HCT116 (cell line): ENCODE results near the gene MAP2K6. TPM values are rescaled to one million over a fixed set of nuclear protein-coding genes. Genes with fewer than 3 reads are reported as not detected.

Experiments used
- ATAC-seq: fragments of 200-7000 bp; cut with Tn5 transposase; 2 replicates; pipeline ENCODE4 v1.9.1; 2020; ENCODE audit warnings: mild to moderate bottlenecking, moderate library complexity
- BruUV-seq: library from RNA; stranded (reverse); fragments of 400-500 nt; replicated peaks from 2 replicates; lab custom pipeline; 2021; lab: Mats Ljungman, UMichigan
- CTCF ChIA-PET: fragments of 300-600 bp; sonication (Branson Sonifier 250); formaldehyde crosslinking; loops from one replicate; lab custom pipeline; 2021; ENCODE audit warnings: antibody characterized with exemption; lab: Charles Lee
- POLR2A ChIA-PET: fragments of 300-600, 350-600 bp; sonication (Branson Sonifier 250); formaldehyde crosslinking; loops from one replicate; lab custom pipeline; 2021; ENCODE audit warnings: antibody characterized with exemption; lab: Charles Lee
- RAD21 ChIA-PET, 2 experiments: fragments of 300-600 bp; sonication (Branson Sonifier 250); formaldehyde crosslinking; loops; one replicate each; lab custom pipeline; 2023; ENCODE audit warnings: low total read pairs in 2 of 2; ENCODE audit not compliant: uncharacterized antibody in 2 of 2, unreplicated experiment in 2 of 2, low non-redundant PET in 1 of 2; lab: Charles Lee
- DNase-seq: peaks from one replicate; pipeline ENCODE4 v3.0.0-alpha.2; 2010; ENCODE audit warnings: low read depth, low spot score
- H2AFZ ChIP-seq: fragments of 200-600 bp; shearing (Covaris generic), sonication (generic); 2 replicates; pipeline ENCODE4 v1.6.1; 2017; ENCODE audit warnings: low read depth, mixed run types, mixed read lengths, antibody characterized with exemption, low read length; ENCODE audit not compliant: poor library complexity, severe bottlenecking
- H3K27ac ChIP-seq: 2 replicates; pipeline ENCODE4 v1.5.1; 2012; ENCODE audit warnings: low read depth, low read length
- H3K27me3 ChIP-seq: fragments of 200-600 bp; sonication (generic); 2 replicates; pipeline ENCODE4 v1.6.1; 2016; ENCODE audit warnings: mixed run types, low read length, mixed read lengths; ENCODE audit not compliant: insufficient read depth
- H3K36me3 ChIP-seq, 2 experiments: fragments of 200-500 bp in 1 of 2; fragments of 200-600 bp in 1 of 2; sonication (Bioruptor generic) in 1 of 2; sonication (generic) in 1 of 2; 2 replicates each; pipeline versions ENCODE4 v1.5.1 to v1.6.1; 2014 to 2016; ENCODE audit warnings: low read length in 2 of 2, inconsistent platforms in 1 of 2, mixed read lengths in 1 of 2, mixed run types in 1 of 2; ENCODE audit not compliant: insufficient read depth in 2 of 2, control insufficient read depth in 1 of 2
- H3K4me1 ChIP-seq, 2 experiments: fragments of 200-600 bp in 1 of 2; sonication (generic) in 1 of 2; 2 replicates each; pipeline versions ENCODE4 v1.5.1 to v1.6.1; 2012 to 2017; ENCODE audit warnings: low read length in 2 of 2, inconsistent platforms in 1 of 2, mild to moderate bottlenecking in 1 of 2, mixed read lengths in 1 of 2, mixed run types in 1 of 2, moderate library complexity in 1 of 2; ENCODE audit not compliant: insufficient read depth in 2 of 2, control insufficient read depth in 1 of 2
- H3K4me2 ChIP-seq: fragments of 200-600 bp; sonication (generic); 2 replicates; pipeline ENCODE4 v1.6.1; 2017; ENCODE audit warnings: mixed run types, low read length, mixed read lengths
- H3K4me3 ChIP-seq, 2 experiments: fragments of 200-600 bp in 1 of 2; sonication (generic) in 1 of 2; replicated peaks in 1 of 2; 2 replicates each; pipeline ENCODE4 v1.5.1; 2011 to 2016; ENCODE audit warnings: low read length in 2 of 2, control low read depth in 1 of 2, low read depth in 1 of 2, mild to moderate bottlenecking in 1 of 2, mixed read lengths in 1 of 2, mixed run types in 1 of 2
- H3K79me2 ChIP-seq: fragments of 200-600 bp; sonication (generic); 2 replicates; pipeline ENCODE4 v1.6.1; 2017; ENCODE audit warnings: mild to moderate bottlenecking, mixed run types, low read length, moderate library complexity, mixed read lengths; ENCODE audit not compliant: insufficient read depth
- H3K9ac ChIP-seq: fragments of 200-600 bp; sonication (generic); 2 replicates; pipeline ENCODE4 v1.6.1; 2016; ENCODE audit warnings: low read length, mixed read lengths
- H3K9me2 ChIP-seq: fragments of 200-600 bp; sonication (generic), shearing (Covaris generic); 2 replicates; pipeline ENCODE4 v1.6.1; 2017; ENCODE audit warnings: mixed run types, mild to moderate bottlenecking, moderate library complexity; ENCODE audit not compliant: insufficient read depth
- H3K9me3 ChIP-seq, 2 experiments: fragments of 200-500 bp in 1 of 2; fragments of 200-600 bp in 1 of 2; sonication (Bioruptor generic) in 1 of 2; sonication (generic) in 1 of 2; 2 replicates each; pipeline ENCODE4 v1.6.1; 2014 to 2017; ENCODE audit warnings: low read length in 2 of 2, mixed read lengths in 2 of 2, inconsistent platforms in 1 of 2, low read depth in 1 of 2, mild to moderate bottlenecking in 1 of 2, mixed run types in 1 of 2, moderate library complexity in 1 of 2; ENCODE audit not compliant: control insufficient read depth in 1 of 2, insufficient read depth in 1 of 2
- H4K20me1 ChIP-seq: fragments of 200-600 bp; sonication (generic), shearing (Covaris generic); 2 replicates; pipeline ENCODE4 v1.6.1; 2017; ENCODE audit warnings: mixed run types, mild to moderate bottlenecking, moderate library complexity; ENCODE audit not compliant: insufficient read depth
- CBX3 ChIP-seq: IDR thresholded peaks from 2 replicates; pipeline ENCODE4 v1.6.1; 2012; ENCODE audit warnings: low read depth
- CEBPB ChIP-seq: IDR thresholded peaks from 2 replicates; pipeline ENCODE4 v1.6.1; 2012; ENCODE audit warnings: low read depth
- EGR1 ChIP-seq: IDR thresholded peaks from 2 replicates; pipeline ENCODE4 v1.6.1; 2012; ENCODE audit warnings: low read depth
- ELF1 ChIP-seq: IDR thresholded peaks from 2 replicates; pipeline ENCODE4 v1.6.1; 2012; ENCODE audit warnings: low read depth, borderline replicate concordance
- EZH2phosphoT487 ChIP-seq: fragments of 200-600 bp; IDR thresholded peaks from 2 replicates; pipeline ENCODE4 v1.6.1; 2018; ENCODE audit warnings: antibody characterized with exemption, borderline replicate concordance
- FOSL1 ChIP-seq: IDR thresholded peaks from 2 replicates; pipeline ENCODE4 v1.6.1; 2012; ENCODE audit warnings: low read depth
- POLR2A ChIP-seq: IDR thresholded peaks from 2 replicates; pipeline ENCODE4 v1.7.0; 2011; ENCODE audit warnings: borderline replicate concordance; ENCODE audit not compliant: insufficient read depth, insufficient read length; ENCODE audit errors: extremely low read depth
- POLR2AphosphoS5 ChIP-seq: IDR thresholded peaks from 2 replicates; pipeline ENCODE4 v1.6.1; 2011; ENCODE audit warnings: mild to moderate bottlenecking, low read depth, low read length, moderate library complexity
- RAD21 ChIP-seq: IDR thresholded peaks from 2 replicates; pipeline ENCODE4 v1.6.1; 2012; ENCODE audit warnings: low read depth, mild to moderate bottlenecking
- SP1 ChIP-seq: IDR thresholded peaks from 2 replicates; pipeline ENCODE4 v1.6.1; 2012; ENCODE audit warnings: low read depth
- SRF ChIP-seq: IDR thresholded peaks from 2 replicates; pipeline ENCODE4 v1.6.1; 2012; ENCODE audit warnings: low read depth
- TCF7L2 ChIP-seq: IDR thresholded peaks from 2 replicates; pipeline ENCODE4 v1.7.0; 2011; ENCODE audit warnings: borderline replicate concordance, inconsistent platforms; ENCODE audit not compliant: insufficient read depth, insufficient read length; ENCODE audit errors: extremely low read depth
- YY1 ChIP-seq: IDR thresholded peaks from 2 replicates; pipeline ENCODE4 v1.6.1; 2011; ENCODE audit warnings: low read length, low read depth, moderate library complexity, mild to moderate bottlenecking; ENCODE audit not compliant: insufficient replicate concordance; ENCODE audit errors: extremely low read depth
- ZFX ChIP-seq: fragments of 450-650 bp; IDR thresholded peaks from 2 replicates; pipeline ENCODE4 v1.6.1; 2017
- intact Hi-C: fragments of 100-400 bp; cut with micrococcal nuclease; formaldehyde crosslinking; loops from 2 replicates; pipeline ENCODE4 v1.10.0; 2022
- total RNA-seq: library from RNA; stranded (reverse); gene quantifications from one replicate; pipeline ENCODE4 v1.2.1, GENCODE V29; 2021; ENCODE audit not compliant: unreplicated experiment
- TF ChIP-seq, protein P1 (sequence below): IDR thresholded peaks from 2 replicates; pipeline ENCODE4 v1.6.1; 2012
- TF ChIP-seq, protein P2 (sequence below), 3 experiments: fragments of 200-600 bp in 1 of 3; sonication (generic) in 1 of 3; IDR thresholded peaks in 2 of 3; conservative IDR thresholded peaks in 1 of 3; 2 replicates each; pipeline ENCODE4 v1.5.1; 2012 to 2017; ENCODE audit warnings: low read depth in 2 of 3, low read length in 2 of 3, antibody characterized with exemption in 1 of 3, borderline replicate concordance in 1 of 3, control low read depth in 1 of 3, mild to moderate bottlenecking in 1 of 3, mixed read lengths in 1 of 3, mixed run types in 1 of 3, moderate library complexity in 1 of 3; ENCODE audit not compliant: insufficient read depth in 1 of 3

Gene MAP2K6
- total RNA-seq, 1 experiment from 2014 or later = 0.22 TPM

GRCh38 chr17:69451416-69452394, 37.2 kb downstream of the MAP2K6 start:
- no TSS peak for BruUV-seq
- no peak overlapping the region for H3K9ac ChIP-seq
- no peak overlapping the region for H3K27ac ChIP-seq
- H3K27me3 ChIP-seq = no peaks in the 10 kb centered on the region
- ChIA-PET RAD21 (no interaction called here), CTCF (no interaction called here), POLR2A (no interaction called here)
- intact Hi-C loops = no loop called here
- H3K4me2 ChIP-seq = no peak overlapping the region
- H4K20me1 ChIP-seq = no peaks in the 10 kb centered on the region
- no peaks in the 10 kb centered on the region for H3K36me3 ChIP-seq
- H3K4me3 ChIP-seq = no peak overlapping the region
- no peaks in the 10 kb centered on the region for H3K9me2 ChIP-seq
- no peak for DNase-seq
- no peaks in the 10 kb centered on the region for H3K79me2 ChIP-seq
- ATAC-seq = no peak
- H2AFZ ChIP-seq = no peak overlapping the region
- no peaks in the 10 kb centered on the region for H3K9me3 ChIP-seq
- no peak for TF ChIP-seq YY1
- no peak for TF ChIP-seq TCF7L2
- no peak for TF ChIP-seq FOSL1
- no peak for TF ChIP-seq POLR2A
- no peaks in the 10 kb centered on the region for H3K4me1 ChIP-seq

DNA sequence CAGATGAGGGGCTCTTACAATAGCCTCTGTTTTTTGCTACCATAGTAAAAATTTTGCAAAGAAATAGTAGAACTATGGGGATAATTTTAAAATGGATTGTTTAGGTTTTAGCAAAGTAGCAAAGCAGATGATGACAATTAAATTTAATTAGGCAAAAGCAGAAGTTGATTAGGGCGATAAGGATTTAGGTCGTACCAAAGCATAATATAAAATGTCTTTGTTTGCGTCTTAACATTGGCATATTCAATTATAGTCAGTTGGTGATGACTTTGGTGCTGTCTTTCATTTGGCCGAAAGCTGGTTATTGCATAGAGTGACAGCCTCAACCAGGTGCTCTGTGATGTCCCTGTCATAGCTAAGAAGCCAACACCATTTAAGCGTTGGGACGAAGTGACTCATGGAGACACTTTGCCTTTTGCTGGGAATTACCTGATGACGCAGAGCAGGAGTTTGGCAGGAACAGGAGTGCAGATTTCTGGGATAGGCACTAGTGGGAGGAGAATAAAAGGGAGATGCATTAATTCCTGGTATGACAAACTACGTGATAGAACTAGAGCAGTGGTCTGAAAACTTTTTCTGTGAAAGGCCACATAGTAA, 38.3 kb downstream of the MAP2K6 start:
- H3K27ac ChIP-seq = no peak overlapping the region
- RAD21 ChIA-PET = no interaction called here
- H3K79me2 ChIP-seq = no peaks in the 10 kb centered on the region
- intact Hi-C loops = no loop called here
- POLR2A ChIA-PET = no interaction called here
- no peaks in the 10 kb centered on the region for H3K9me2 ChIP-seq
- no TSS peak for BruUV-seq
- no peaks in the 10 kb centered on the region for H3K4me1 ChIP-seq
- H3K27me3 ChIP-seq = no peaks in the 10 kb centered on the region
- TF ChIP-seq, protein P1, sequence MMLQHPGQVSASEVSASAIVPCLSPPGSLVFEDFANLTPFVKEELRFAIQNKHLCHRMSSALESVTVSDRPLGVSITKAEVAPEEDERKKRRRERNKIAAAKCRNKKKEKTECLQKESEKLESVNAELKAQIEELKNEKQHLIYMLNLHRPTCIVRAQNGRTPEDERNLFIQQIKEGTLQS = no peak
- TF ChIP-seq POLR2AphosphoS5 (no peak), POLR2A (no peak), ZFX (no peak), EZH2phosphoT487 (no peak), RAD21 (no peak), CEBPB (no peak), SP1 (no peak), EGR1 (no peak), ELF1 (no peak), CBX3 (no peak), SRF (no peak)
- TF ChIP-seq, protein P2, sequence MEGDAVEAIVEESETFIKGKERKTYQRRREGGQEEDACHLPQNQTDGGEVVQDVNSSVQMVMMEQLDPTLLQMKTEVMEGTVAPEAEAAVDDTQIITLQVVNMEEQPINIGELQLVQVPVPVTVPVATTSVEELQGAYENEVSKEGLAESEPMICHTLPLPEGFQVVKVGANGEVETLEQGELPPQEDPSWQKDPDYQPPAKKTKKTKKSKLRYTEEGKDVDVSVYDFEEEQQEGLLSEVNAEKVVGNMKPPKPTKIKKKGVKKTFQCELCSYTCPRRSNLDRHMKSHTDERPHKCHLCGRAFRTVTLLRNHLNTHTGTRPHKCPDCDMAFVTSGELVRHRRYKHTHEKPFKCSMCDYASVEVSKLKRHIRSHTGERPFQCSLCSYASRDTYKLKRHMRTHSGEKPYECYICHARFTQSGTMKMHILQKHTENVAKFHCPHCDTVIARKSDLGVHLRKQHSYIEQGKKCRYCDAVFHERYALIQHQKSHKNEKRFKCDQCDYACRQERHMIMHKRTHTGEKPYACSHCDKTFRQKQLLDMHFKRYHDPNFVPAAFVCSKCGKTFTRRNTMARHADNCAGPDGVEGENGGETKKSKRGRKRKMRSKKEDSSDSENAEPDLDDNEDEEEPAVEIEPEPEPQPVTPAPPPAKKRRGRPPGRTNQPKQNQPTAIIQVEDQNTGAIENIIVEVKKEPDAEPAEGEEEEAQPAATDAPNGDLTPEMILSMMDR (IDR thresholded peaks at IDR 0.05 in 2 of 3, conservative IDR thresholded peaks at IDR 0.05 in 1 of 3; ENCODE audit: borderline replicate concordance in 1 of 3, insufficient read depth in 1 of 3, low read depth in 2 of 3, low read length in 2 of 3) = no peak
- ATAC-seq = no peak
- H3K36me3 ChIP-seq = no peaks in the 10 kb centered on the region
- no peaks in the 10 kb centered on the region for H3K9me3 ChIP-seq
- no peak for DNase-seq
- H4K20me1 ChIP-seq = no peaks in the 10 kb centered on the region
- H2AFZ ChIP-seq = no peak overlapping the region
- H3K9ac ChIP-seq = no peak overlapping the region
- no peak overlapping the region for H3K4me3 ChIP-seq
- CTCF ChIA-PET = no interaction called here
- no peak overlapping the region for H3K4me2 ChIP-seq
